ENCODE data around the gene SSBP2. TPM values are rescaled to one million over a fixed set of nuclear protein-coding genes. Genes with fewer than 3 reads are reported as not detected.

The SSBP2 gene
- total RNA-seq, 1 experiment from 2014 or later, result 5.2 TPM

GRCh38 chr5:81525690-81526089 lies 225.2 kb downstream of the SSBP2 start:
- RAD21 ChIA-PET (ENCODE audit: low non-redundant PET in 1 of 2, low total read pairs in 2 of 2, uncharacterized antibody in 2 of 2, unreplicated experiment in 2 of 2), result no interaction called here
- CTCF ChIA-PET, result no interaction called here

More at GRCh38 chr5:81525690-81526089, 225.2 kb downstream of the SSBP2 start:
- H4K20me1 ChIP-seq (ENCODE audit: insufficient read depth), result no peaks in the 10 kb centered on the region
- H3K79me2 ChIP-seq (ENCODE audit: insufficient read depth, low read length), result no peaks in the 10 kb centered on the region
- TF ChIP-seq REST (IDR thresholded peaks at IDR 0.05; ENCODE audit: low read depth) (no peak), CTCF (IDR thresholded peaks at IDR 0.05 in 2 of 3, conservative IDR thresholded peaks at IDR 0.05 in 1 of 3; ENCODE audit: borderline replicate concordance in 1 of 3, insufficient read depth in 1 of 3, low read depth in 2 of 3, low read length in 2 of 3) (no peak), ATF3 (IDR thresholded peaks at IDR 0.05) (no peak), CBX3 (IDR thresholded peaks at IDR 0.05; ENCODE audit: low read depth) (no peak), POLR2AphosphoS5 (IDR thresholded peaks at IDR 0.05; ENCODE audit: low read depth, low read length) (no peak), SP1 (IDR thresholded peaks at IDR 0.05; ENCODE audit: low read depth) (no peak), ZBTB33 (IDR thresholded peaks at IDR 0.05; ENCODE audit: extremely low read depth, insufficient replicate concordance, low read length) (no peak)
- H3K36me3 ChIP-seq (ENCODE audit: control insufficient read depth in 1 of 2, insufficient read depth in 2 of 2, low read length in 2 of 2), result no peaks in the 10 kb centered on the region
- H3K27me3 ChIP-seq (ENCODE audit: insufficient read depth, low read length), result no peaks in the 10 kb centered on the region
- H3K4me3 ChIP-seq (replicated peaks in 1 of 2; ENCODE audit: low read depth in 1 of 2, low read length in 2 of 2), result no peak overlapping the region
- BruUV-seq (replicated peaks), result no TSS peak
- no peak overlapping the region for H3K4me2 ChIP-seq (ENCODE audit: low read length)
- no peak overlapping the region for H3K9ac ChIP-seq (ENCODE audit: low read length)
- ATAC-seq (no peak), DNase-seq (ENCODE audit: low read depth, low spot score) (no peak)
- no peaks in the 10 kb centered on the region for H3K9me2 ChIP-seq (ENCODE audit: insufficient read depth)
- H3K27ac ChIP-seq (ENCODE audit: low read depth, low read length), result no peak overlapping the region
- intact Hi-C loops (cut with micrococcal nuclease), result no loop called here
- no peaks in the 10 kb centered on the region for H3K9me3 ChIP-seq (ENCODE audit: control insufficient read depth in 1 of 2, insufficient read depth in 1 of 2, low read depth in 1 of 2, low read length in 2 of 2)
- no peak overlapping the region for H2AFZ ChIP-seq (ENCODE audit: low read depth, low read length, poor library complexity, severe bottlenecking)
- POLR2A ChIA-PET, result no interaction called here
- H3K4me1 ChIP-seq (ENCODE audit: control insufficient read depth in 1 of 2, insufficient read depth in 2 of 2, low read length in 2 of 2), result no peaks in the 10 kb centered on the region

Data from HCT116 (cell line).